ENCODE data around the gene GCK.

- TF ChIP-seq CTCF (conservative IDR thresholded peaks at IDR 0.05 in 1 of 2, IDR thresholded peaks at IDR 0.05 in 1 of 2; ENCODE audit: extremely low read depth in 1 of 2, insufficient read depth in 1 of 2, low read depth in 1 of 2, low read length in 2 of 2) (no peak), EZH2 (IDR thresholded peaks at IDR 0.05; ENCODE audit: borderline replicate concordance, low read length) (no peak)
Measured at GRCh38 chr7:44136731-44137130, 52.5 kb downstream of the GCK start.

Measured in mammary epithelial cell (primary cell).